Keratinocyte (primary cell): ENCODE measurements around the gene GRM1.

Experiments
- EZH2 ChIP-seq: IDR thresholded peaks from one replicate; pipeline ENCODE4 v1.6.1; 2012; ENCODE audit warnings: inconsistent platforms, mild to moderate bottlenecking, low read length, moderate library complexity
- TF ChIP-seq, protein P1 (sequence below), 3 experiments: IDR thresholded peaks in 1 of 3; conservative IDR thresholded peaks in 1 of 3; optimal IDR thresholded peaks in 1 of 3; 2 replicates in 2 of 3; 3 replicates in 1 of 3; pipeline versions ENCODE3 to v1.5.1; 2011; ENCODE audit warnings: low read length in 3 of 3, mild to moderate bottlenecking in 3 of 3, moderate library complexity in 2 of 3, control low read depth in 1 of 3, inconsistent platforms in 1 of 3; ENCODE audit not compliant: insufficient read depth in 2 of 3; ENCODE audit errors: extremely low read depth in 1 of 3

DNA sequence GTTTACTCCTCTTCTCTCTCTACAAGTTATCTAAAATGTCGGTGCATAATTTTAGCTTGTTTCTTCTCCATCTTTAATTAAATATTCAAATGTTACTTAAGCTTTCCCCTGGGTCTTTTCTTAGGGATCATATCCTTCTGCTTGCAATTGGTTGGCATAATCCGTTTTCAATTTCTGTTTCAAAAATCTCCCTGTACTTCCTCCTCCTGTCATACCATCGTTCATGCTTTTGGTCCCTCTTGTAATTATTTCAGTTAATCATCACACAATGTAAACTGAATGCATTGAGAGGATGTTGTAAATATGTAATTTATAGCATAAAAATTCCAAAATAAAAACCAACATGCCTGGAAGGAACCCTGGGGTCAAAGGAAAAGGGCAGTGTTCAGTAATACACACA lies 325.6 kb downstream of the GRM1 start:
- TF ChIP-seq EZH2 = no peak
- TF ChIP-seq, protein P1, sequence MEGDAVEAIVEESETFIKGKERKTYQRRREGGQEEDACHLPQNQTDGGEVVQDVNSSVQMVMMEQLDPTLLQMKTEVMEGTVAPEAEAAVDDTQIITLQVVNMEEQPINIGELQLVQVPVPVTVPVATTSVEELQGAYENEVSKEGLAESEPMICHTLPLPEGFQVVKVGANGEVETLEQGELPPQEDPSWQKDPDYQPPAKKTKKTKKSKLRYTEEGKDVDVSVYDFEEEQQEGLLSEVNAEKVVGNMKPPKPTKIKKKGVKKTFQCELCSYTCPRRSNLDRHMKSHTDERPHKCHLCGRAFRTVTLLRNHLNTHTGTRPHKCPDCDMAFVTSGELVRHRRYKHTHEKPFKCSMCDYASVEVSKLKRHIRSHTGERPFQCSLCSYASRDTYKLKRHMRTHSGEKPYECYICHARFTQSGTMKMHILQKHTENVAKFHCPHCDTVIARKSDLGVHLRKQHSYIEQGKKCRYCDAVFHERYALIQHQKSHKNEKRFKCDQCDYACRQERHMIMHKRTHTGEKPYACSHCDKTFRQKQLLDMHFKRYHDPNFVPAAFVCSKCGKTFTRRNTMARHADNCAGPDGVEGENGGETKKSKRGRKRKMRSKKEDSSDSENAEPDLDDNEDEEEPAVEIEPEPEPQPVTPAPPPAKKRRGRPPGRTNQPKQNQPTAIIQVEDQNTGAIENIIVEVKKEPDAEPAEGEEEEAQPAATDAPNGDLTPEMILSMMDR (optimal IDR thresholded peaks at IDR 0.05 in 1 of 3, IDR thresholded peaks at IDR 0.05 in 1 of 3, conservative IDR thresholded peaks at IDR 0.05 in 1 of 3; ENCODE audit: extremely low read depth in 1 of 3, insufficient read depth in 2 of 3, low read length in 3 of 3) = no peak
